Measurements from ENCODE around the gene BAZ1B. TPM values are rescaled to one million over a fixed set of nuclear protein-coding genes. Genes with fewer than 3 reads are reported as not detected.
A peak's percentile ranks its signal among the peaks of the same experiment; 100 is the strongest.
"Not testable (repeated sequence)": the region's sequence is repeated elsewhere in the genome, so short reads cannot be mapped to it uniquely, and the experiment has no call there.

Gene BAZ1B
- total RNA-seq, 1 donor from 2014 or later: 108 TPM

- peak; percentile 69 for DNase-seq
- Mint-ChIP-seq H3K36me3 (ENCODE audit: unreplicated experiment) (peaks cover 8% of the 10 kb centered on the region), H3K9me3 (ENCODE audit: unreplicated experiment) (peaks cover 7% of the 10 kb centered on the region), H3K27ac (ENCODE audit: unreplicated experiment) (peak within 1 kb of the TSS; percentile 95), H3K27me3 (ENCODE audit: unreplicated experiment) (peaks cover 5% of the 10 kb centered on the region), H3K4me1 (ENCODE audit: low read depth, unreplicated experiment) (peaks cover 12% of the 10 kb centered on the region), H3K4me3 (ENCODE audit: unreplicated experiment) (peak within 1 kb of the TSS; percentile 96)
- TF ChIP-seq CTCF (IDR thresholded peaks at IDR 0.05; ENCODE audit: partially characterized antibody, unreplicated experiment): no peak
Observed at GRCh38 chr7:73557397-73558257, 35.5 kb upstream of the BAZ1B start, which contains the start of gene BCL7B. Gene BCL7B, minus strand, starts transcription at chr7:73557690. Its CDS starts 112 bp downstream, at chr7:73557578.

GRCh38 chr7:73557108-73557396 lies 35.0 kb upstream of the BAZ1B start:
- Mint-ChIP-seq H3K9me3 (ENCODE audit: unreplicated experiment) (peaks cover 6% of the 10 kb centered on the region), H3K36me3 (ENCODE audit: unreplicated experiment) (peaks cover 3% of the 10 kb centered on the region), H3K4me1 (ENCODE audit: low read depth, unreplicated experiment) (peaks cover 12% of the 10 kb centered on the region), H3K4me3 (ENCODE audit: unreplicated experiment) (peak overlapping the region; percentile 96), H3K27me3 (ENCODE audit: unreplicated experiment) (peaks cover 5% of the 10 kb centered on the region), H3K27ac (ENCODE audit: unreplicated experiment) (peak overlapping the region; percentile 87)
- DNase-seq: peak; percentile 94
- TF ChIP-seq CTCF (IDR thresholded peaks at IDR 0.05; ENCODE audit: partially characterized antibody, unreplicated experiment): no peak

- no peaks in the 10 kb centered on the region for H3K36me3 Mint-ChIP-seq (ENCODE audit: unreplicated experiment)
- H3K27ac Mint-ChIP-seq (ENCODE audit: unreplicated experiment): peak overlapping the region; percentile 87
- no peak for DNase-seq
- H3K4me1 Mint-ChIP-seq (ENCODE audit: low read depth, unreplicated experiment): peaks cover 12% of the 10 kb centered on the region
- H3K4me3 Mint-ChIP-seq (ENCODE audit: unreplicated experiment): peak overlapping the region; percentile 96
- H3K9me3 Mint-ChIP-seq (ENCODE audit: unreplicated experiment): peaks cover 4% of the 10 kb centered on the region
- peaks cover 5% of the 10 kb centered on the region for H3K27me3 Mint-ChIP-seq (ENCODE audit: unreplicated experiment)
- no peak for TF ChIP-seq CTCF (IDR thresholded peaks at IDR 0.05; ENCODE audit: partially characterized antibody, unreplicated experiment)
Observed at GRCh38 chr7:73556208-73557107, 34.4 kb upstream of the BAZ1B start.

GRCh38 chr7:73555411-73555982 lies 33.4 kb upstream of the BAZ1B start:
- peak overlapping the region; percentile 37 for H3K27ac Mint-ChIP-seq (ENCODE audit: unreplicated experiment)
- peaks cover 3% of the 10 kb centered on the region for H3K9me3 Mint-ChIP-seq (ENCODE audit: unreplicated experiment)
- H3K27me3 Mint-ChIP-seq (ENCODE audit: unreplicated experiment): peaks cover 5% of the 10 kb centered on the region
- no peaks in the 10 kb centered on the region for H3K36me3 Mint-ChIP-seq (ENCODE audit: unreplicated experiment)
- no peak for DNase-seq
- peaks cover 10% of the 10 kb centered on the region for H3K4me1 Mint-ChIP-seq (ENCODE audit: low read depth, unreplicated experiment)
- no peak for TF ChIP-seq CTCF (IDR thresholded peaks at IDR 0.05; ENCODE audit: partially characterized antibody, unreplicated experiment)
- H3K4me3 Mint-ChIP-seq (ENCODE audit: unreplicated experiment): peak overlapping the region; percentile 96

GRCh38 chr7:73550093-73550492 lies 28.0 kb upstream of the BAZ1B start:
- not testable (repeated sequence) for H3K27ac Mint-ChIP-seq (ENCODE audit: unreplicated experiment); DNase-seq; H3K4me1 Mint-ChIP-seq (ENCODE audit: low read depth, unreplicated experiment); H3K4me3 Mint-ChIP-seq (ENCODE audit: unreplicated experiment); H3K36me3 Mint-ChIP-seq (ENCODE audit: unreplicated experiment); H3K9me3 Mint-ChIP-seq (ENCODE audit: unreplicated experiment); H3K27me3 Mint-ChIP-seq (ENCODE audit: unreplicated experiment)
